MM.1S (cell line): ENCODE data around the gene SLC7A1.

Source experiments
- CTCF ChIP-seq: fragments of 300-600 bp; sonication (generic); IDR thresholded peaks from 2 replicates; pipeline ENCODE4 v1.5.1; 2016; ENCODE audit warnings: antibody characterized with exemption, low read length, mixed read lengths
- EZH2 ChIP-seq: fragments of 300-600 bp; sonication (generic); optimal IDR thresholded peaks from 2 replicates; pipeline ENCODE3; 2017; ENCODE audit warnings: low read depth, mild to moderate bottlenecking, antibody characterized with exemption, low read length, mixed read lengths
- EZH2phosphoT487 ChIP-seq: fragments of 300-600 bp; sonication (generic); IDR thresholded peaks from 2 replicates; pipeline ENCODE4 v1.6.1; 2018; ENCODE audit warnings: antibody characterized with exemption, low read length

GRCh38 chr13:29484236-29484635 is 111.3 kb downstream of the SLC7A1 start:
- no peak for TF ChIP-seq CTCF
- no peak for TF ChIP-seq EZH2
- TF ChIP-seq EZH2phosphoT487, result no peak
